Measurements from ENCODE around the gene FTL. TPM values are rescaled to one million over a fixed set of nuclear protein-coding genes. Genes with fewer than 3 reads are reported as not detected.

The FTL gene
- total and polyA plus RNA-seq, 4 donors, result 2,528 to 16,395 (median 12,201) TPM

- H3K27me3 ChIP-seq (ENCODE audit: control insufficient read depth in 4 of 4, insufficient read depth in 4 of 4, low read length in 3 of 4), result no peaks in the 10 kb centered on the region
- H3K9me3 ChIP-seq (ENCODE audit: control insufficient read depth in 4 of 4, low read length in 3 of 4), result no peaks in the 10 kb centered on the region
- peaks cover 2 to 7% (median 4%) of the 10 kb centered on the region in 4 donors for H3K4me1 ChIP-seq (ENCODE audit: control insufficient read depth in 4 of 4, insufficient read depth in 4 of 4, low read length in 3 of 4)
- WGBS, result 96% methylated on average over 9 of the region's 9 CpGs
- H3K9ac ChIP-seq (ENCODE audit: low read depth in 1 of 2, low read length in 2 of 2), result no peak overlapping the region
- H3K4me3 ChIP-seq (ENCODE audit: low read depth in 1 of 3, low read length in 3 of 3), result no peak overlapping the region
- H3K36me3 ChIP-seq (ENCODE audit: control insufficient read depth in 4 of 4, insufficient read depth in 3 of 4, low read depth in 1 of 4, low read length in 3 of 4), result peaks cover 4 to 32% (median 21%) of the 10 kb centered on the region in 4 donors
- no peak overlapping the region for H3K27ac ChIP-seq (ENCODE audit: low read depth in 1 of 2, low read length in 2 of 2)
- TF ChIP-seq EGR1 (IDR thresholded peaks at IDR 0.05; ENCODE audit: low read depth in 2 of 2), result no peak
- no peak for TF ChIP-seq REST (IDR thresholded peaks at IDR 0.05)
- TF ChIP-seq RAD21 (IDR thresholded peaks at IDR 0.05), result no peak
- no peak for TF ChIP-seq YY1 (IDR thresholded peaks at IDR 0.05)
- no peak for TF ChIP-seq GABPA (IDR thresholded peaks at IDR 0.05 in 1 of 2, conservative IDR thresholded peaks at IDR 0.05 in 1 of 2)
- no peak for TF ChIP-seq HNF4G (IDR thresholded peaks at IDR 0.05)
- TF ChIP-seq CTCF (IDR thresholded peaks at IDR 0.05; ENCODE audit: low read depth, low read length, missing input control), result no peak
- no peak for TF ChIP-seq RXRA (IDR thresholded peaks at IDR 0.05)
- no peak for TF ChIP-seq FOXA1 (IDR thresholded peaks at IDR 0.05)
- no peak for TF ChIP-seq NR2F2 (IDR thresholded peaks at IDR 0.05)
- TF ChIP-seq ZBTB33 (IDR thresholded peaks at IDR 0.05), result no peak
- TF ChIP-seq TAF1 (conservative IDR thresholded peaks at IDR 0.05), result no peak
- DNase-seq (ENCODE audit: low spot score), result no peak
These were observed 17.2 kb downstream of the FTL start for GRCh38 chr19:48982280-48982679.

- Histone ChIP-seq H3K9ac (ENCODE audit: low read depth in 1 of 2, low read length in 2 of 2) (no peak overlapping the region), H3K4me1 (ENCODE audit: control insufficient read depth in 4 of 4, insufficient read depth in 4 of 4, low read length in 3 of 4) (peaks cover 2 to 7% (median 4%) of the 10 kb centered on the region in 4 donors), H3K36me3 (ENCODE audit: control insufficient read depth in 4 of 4, insufficient read depth in 3 of 4, low read depth in 1 of 4, low read length in 3 of 4) (peaks cover 6 to 28% (median 25%) of the 10 kb centered on the region in 4 donors), H3K27ac (ENCODE audit: low read depth in 1 of 2, low read length in 2 of 2) (no peak overlapping the region), H3K27me3 (ENCODE audit: control insufficient read depth in 4 of 4, insufficient read depth in 4 of 4, low read length in 3 of 4) (no peaks in the 10 kb centered on the region), H3K9me3 (ENCODE audit: control insufficient read depth in 4 of 4, low read length in 3 of 4) (no peaks in the 10 kb centered on the region), H3K4me3 (ENCODE audit: low read depth in 1 of 3, low read length in 3 of 3) (no peak overlapping the region)
- no peak for TF ChIP-seq HNF4A (conservative IDR thresholded peaks at IDR 0.05)
- DNase-seq (ENCODE audit: low spot score), result no peak
- WGBS, result 97% methylated on average over 13 of the region's 13 CpGs
These were observed 20.6 kb downstream of the FTL start for GRCh38 chr19:48985711-48986110.
